Adrenal gland (tissue), 12 donors: ENCODE measurements around the gene SAMM50. TPM values are rescaled to one million over a fixed set of nuclear protein-coding genes. Genes with fewer than 3 reads are reported as not detected.
"Not testable (repeated sequence)": the region's sequence is repeated elsewhere in the genome, so short reads cannot be mapped to it uniquely, and the experiment has no call there.

Experiments used
- DNase-seq, 7 donors: peaks; one replicate each; pipeline ENCODE4 v3.0.0-alpha.2; 2019 to 2020
- H3K27ac ChIP-seq, 5 donors: fragments of 200-600 bp; sonication (generic) in 4 of 5; 1 replicate in 3 of 5; 2 replicates in 2 of 5; pipeline versions ENCODE4 v1.5.1 to v1.8.0; 2016 to 2020; ENCODE audit warnings: mild to moderate bottlenecking in 1 of 5
- H3K27me3 ChIP-seq: fragments of 200-600 bp; 2 replicates; pipeline ENCODE4 v1.8.0; 2021
- H3K36me3 ChIP-seq, 2 donors: fragments of 200-600 bp; replicated peaks in 1 of 2; 1 replicate in 1 of 2; 2 replicates in 1 of 2; pipeline versions ENCODE4 v1.5.1 to v1.8.0; 2018 to 2022
- H3K4me1 ChIP-seq, 2 donors: fragments of 200-600 bp; replicated peaks in 1 of 2; 1 replicate in 1 of 2; 2 replicates in 1 of 2; pipeline versions ENCODE4 v1.5.1 to v1.8.0; 2018 to 2021
- H3K4me3 ChIP-seq, 4 donors: fragments of 200-600 bp; sonication (generic) in 3 of 4; one replicate each; pipeline ENCODE4 v1.5.1; 2016 to 2018
- H3K9me3 ChIP-seq, 3 donors: fragments of 200-600 bp; sonication (generic) in 1 of 3; replicated peaks in 1 of 3; 1 replicate in 2 of 3; 2 replicates in 1 of 3; pipeline versions ENCODE4 v1.5.1 to v1.8.0; 2016 to 2021
- CTCF ChIP-seq, 6 experiments: fragments of 450-650 bp in 4 of 6; fragments of 200-600 bp in 2 of 6; sonication (generic) in 1 of 6; IDR thresholded peaks; 1 replicate in 5 of 6; 2 replicates in 1 of 6; pipeline versions ENCODE4 v1.5.1 to v1.8.0; 2016 to 2021; ENCODE audit warnings: antibody characterized with exemption in 6 of 6, mild to moderate bottlenecking in 2 of 6, moderate library complexity in 1 of 6
- POLR2A ChIP-seq, 2 donors: fragments of 450-650 bp; IDR thresholded peaks; one replicate each; pipeline ENCODE4 v1.6.1; 2017; ENCODE audit warnings: antibody characterized with exemption in 2 of 2, mild to moderate bottlenecking in 2 of 2, moderate library complexity in 1 of 2
- WGBS, 4 donors: extraction: QIAGEN DNeasy Blood & Tissue Kit in 2 of 4; methylation state at CpG; one replicate each; pipeline versions ENCODE4 v1.1.5 to v1.1.7; 2013 to 2017; 5-methylcytosine and 5-hydroxymethylcytosine counted together
- intact Hi-C, 2 donors: fragments of 100-400 bp; cut with DNase I; formaldehyde crosslinking; loops; one replicate each; pipeline versions ENCODE4 v1.14.1 to v1.15.0; 2022 to 2023
- polyA plus RNA-seq, 3 donors: library from polyadenylated mRNA; stranded (reverse); fragments of 200-250 nt in 2 of 3; fragments of 350-450 nt in 1 of 3; fragmentation: Illumina TruSeq in 1 of 3; extraction: RNeasy Lipid Tissue Mini Kit (QIAGEN cat#74804) in 1 of 3; gene quantifications; one replicate each; pipeline ENCODE4 v1.2.3, GENCODE V29; 2013 to 2014
- total RNA-seq, 9 donors: library from RNA; depleted of rRNA in 4 of 9; stranded (reverse); fragments of >200 nt in 4 of 9; fragments of 120-200 nt in 1 of 9; fragmentation: NEBNext Ultra II Directional in 1 of 9; extraction: Animal tissue kit (Norgen Biotek cat#: 25700) in 1 of 9; gene quantifications; one replicate each; pipeline versions ENCODE4 v1.1.0 to v1.2.4, GENCODE V29; 2013 to 2023
- donor health status: healthy with polysubstance abuse.
- donor health status: Bipolar disorder and iron deficiency.
- donor health status: DM: yes; HTN: yes; CAD: no.
- donor health status: DM: no; HTN: no; CAD: no.
- donor health status: DM: no; HTN: no; CAD: no.
- donor health status: DM: yes; HTN: yes; CAD: no.

The SAMM50 gene
- total and polyA plus RNA-seq, 12 donors, result 15.8 to 91.5 (median 57.2) TPM

GRCh38 chr22:44005524-44005923 lies 50.3 kb downstream of the SAMM50 start:
- no peak for DNase-seq
- Histone ChIP-seq H3K9me3 (no peaks in the 10 kb centered on the region), H3K4me1 (peaks cover 7 to 14% of the 10 kb centered on the region in 2 donors), H3K4me3 (no peak overlapping the region), H3K27me3 (no peaks in the 10 kb centered on the region), H3K36me3 (no peaks in the 10 kb centered on the region), H3K27ac (no peak overlapping the region)
- WGBS, 4 donors, result 83 to 88% (median 86%) methylated on average over 4 of the region's 4 CpGs
- no peak for TF ChIP-seq POLR2A (IDR thresholded peaks at IDR 0.05)
- intact Hi-C loops, result no loop called here

- WGBS, 4 donors, result 71 to 77% (median 72%) methylated on average over 5 of the region's 5 CpGs
- intact Hi-C loops, result no loop called here
- H3K27me3 ChIP-seq, result no peaks in the 10 kb centered on the region
- H3K27ac ChIP-seq, result peak overlapping the region in 2 of 5 donors; percentile 48 to 82
- H3K4me3 ChIP-seq, result no peak overlapping the region
- TF ChIP-seq CTCF (IDR thresholded peaks at IDR 0.05) (no peak), POLR2A (IDR thresholded peaks at IDR 0.05) (no peak)
- H3K9me3 ChIP-seq, result no peaks in the 10 kb centered on the region
- no peaks in the 10 kb centered on the region for H3K4me1 ChIP-seq
- no peaks in the 10 kb centered on the region for H3K36me3 ChIP-seq
- no peak for DNase-seq
Measured at GRCh38 chr22:44012162-44012561, 56.9 kb downstream of the SAMM50 start.

GRCh38 chr22:44012591-44012990 lies 57.3 kb downstream of the SAMM50 start:
- whole genome bisulfite sequencing, 4 donors, result 79 to 88% (median 86%) methylated on average over 7 of the region's 7 CpGs
- H3K27ac ChIP-seq, result peak overlapping the region in 2 of 5 donors; percentile 48 to 82
- no peaks in the 10 kb centered on the region for H3K36me3 ChIP-seq
- H3K9me3 ChIP-seq, result no peaks in the 10 kb centered on the region
- no peak overlapping the region for H3K4me3 ChIP-seq
- no peak for DNase-seq
- no peaks in the 10 kb centered on the region for H3K27me3 ChIP-seq
- no peaks in the 10 kb centered on the region for H3K4me1 ChIP-seq
- intact Hi-C loops, result no loop called here
- TF ChIP-seq POLR2A (IDR thresholded peaks at IDR 0.05), result no peak
- TF ChIP-seq CTCF (IDR thresholded peaks at IDR 0.05), result no peak

- no peak for TF ChIP-seq CTCF (IDR thresholded peaks at IDR 0.05)
- TF ChIP-seq POLR2A (IDR thresholded peaks at IDR 0.05), result no peak
- no peak overlapping the region for H3K27ac ChIP-seq
- no peak for DNase-seq
- 74 to 88% (median 81%) methylated on average over 2 of the region's 2 CpGs for WGBS, 4 donors
- H3K36me3 ChIP-seq, result no peaks in the 10 kb centered on the region
- intact Hi-C loops, result no loop called here
- no peaks in the 10 kb centered on the region for H3K4me1 ChIP-seq
- H3K27me3 ChIP-seq, result no peaks in the 10 kb centered on the region
- H3K9me3 ChIP-seq, result no peaks in the 10 kb centered on the region
- H3K4me3 ChIP-seq, result no peak overlapping the region
Measured at GRCh38 chr22:44014241-44014640, 59.0 kb downstream of the SAMM50 start.

GRCh38 chr22:44016586-44016985 lies 61.3 kb downstream of the SAMM50 start:
- DNase-seq, intact Hi-C loops, H3K4me1 ChIP-seq, H3K4me3 ChIP-seq, H3K9me3 ChIP-seq, H3K27me3 ChIP-seq, H3K36me3 ChIP-seq, H3K27ac ChIP-seq: not testable (repeated sequence)
- WGBS, 4 donors, result 77 to 82% (median 80%) methylated on average over 3 of the region's 3 CpGs
